H9 (cell line): ENCODE measurements around the gene STT3B. TPM values are rescaled to one million over a fixed set of nuclear protein-coding genes. Genes with fewer than 3 reads are reported as not detected.

ENCODE experiments used
- DNase-seq: peaks from one replicate; pipeline ENCODE4 v3.0.0-alpha.2; 2017
- H2AFZ ChIP-seq: one replicate; pipeline ENCODE4 v1.6.1; 2013; ENCODE audit warnings: mild to moderate bottlenecking, low read length, control low read depth, moderate library complexity
- H2AK5ac ChIP-seq: 2 replicates; pipeline ENCODE4 v1.6.1; 2013; ENCODE audit warnings: low read length, control low read depth, mixed read lengths; ENCODE audit not compliant: insufficient read length
- H2BK120ac ChIP-seq: one replicate; pipeline ENCODE4 v1.6.1; 2013; ENCODE audit warnings: low read depth, mild to moderate bottlenecking, low read length, control low read depth, inconsistent platforms; ENCODE audit not compliant: poor library complexity, severe bottlenecking
- H2BK12ac ChIP-seq: 2 replicates; pipeline ENCODE4 v1.6.1; 2013; ENCODE audit warnings: low read length, control low read depth, mixed read lengths, low read depth; ENCODE audit not compliant: insufficient read length
- H2BK15ac ChIP-seq: 2 replicates; pipeline ENCODE4 v1.6.1; 2013; ENCODE audit warnings: low read depth, low read length, control low read depth
- H2BK20ac ChIP-seq: one replicate; pipeline ENCODE4 v1.6.1; 2013; ENCODE audit warnings: low read depth, mild to moderate bottlenecking, low read length, control low read depth, inconsistent platforms; ENCODE audit not compliant: poor library complexity, severe bottlenecking
- H2BK5ac ChIP-seq: 2 replicates; pipeline ENCODE4 v1.6.1; 2013; ENCODE audit warnings: low read length, control low read depth, mixed read lengths; ENCODE audit not compliant: insufficient read length
- H3K14ac ChIP-seq: 2 replicates; pipeline ENCODE4 v1.6.1; 2013; ENCODE audit warnings: low read length, control low read depth; ENCODE audit not compliant: insufficient read depth
- H3K18ac ChIP-seq: 2 replicates; pipeline ENCODE4 v1.6.1; 2013; ENCODE audit warnings: low read depth, mild to moderate bottlenecking, mixed read lengths, low read length, control low read depth; ENCODE audit not compliant: insufficient read length
- H3K23ac ChIP-seq: 2 replicates; pipeline ENCODE4 v1.6.1; 2013; ENCODE audit warnings: low read length, control low read depth, mixed read lengths, low read depth; ENCODE audit not compliant: insufficient read length
- H3K23me2 ChIP-seq: 2 replicates; pipeline ENCODE4 v1.6.1; 2013; ENCODE audit warnings: low read depth, mild to moderate bottlenecking, mixed read lengths, low read length, control low read depth; ENCODE audit not compliant: insufficient read length, poor library complexity, severe bottlenecking
- H3K27ac ChIP-seq: 2 replicates; pipeline ENCODE4 v1.5.1; 2013; ENCODE audit warnings: low read length, control low read depth, mixed read lengths, low read depth; ENCODE audit not compliant: insufficient read length
- H3K27me3 ChIP-seq: 2 replicates; pipeline ENCODE4 v1.6.1; 2013; ENCODE audit warnings: low read length, control low read depth, inconsistent platforms; ENCODE audit not compliant: insufficient read depth
- H3K4ac ChIP-seq: 2 replicates; pipeline ENCODE4 v1.6.1; 2013; ENCODE audit warnings: low read depth, mild to moderate bottlenecking, control low read depth, inconsistent platforms, low read length, moderate library complexity
- H3K4me1 ChIP-seq: 2 replicates; pipeline ENCODE4 v1.6.1; 2013; ENCODE audit warnings: low read length, control low read depth, inconsistent platforms; ENCODE audit not compliant: insufficient read depth
- H3K4me2 ChIP-seq: 2 replicates; pipeline ENCODE4 v1.6.1; 2013; ENCODE audit warnings: low read length, control low read depth, mixed read lengths; ENCODE audit not compliant: insufficient read length, insufficient read depth
- H3K56ac ChIP-seq: 2 replicates; pipeline ENCODE4 v1.6.1; 2013; ENCODE audit warnings: low read depth, mild to moderate bottlenecking, mixed read lengths, low read length, control low read depth; ENCODE audit not compliant: insufficient read length
- H3K79me1 ChIP-seq: 2 replicates; pipeline ENCODE4 v1.6.1; 2013; ENCODE audit warnings: low read depth, mild to moderate bottlenecking, moderate library complexity, low read length, control low read depth, inconsistent platforms; ENCODE audit not compliant: insufficient read depth, poor library complexity, severe bottlenecking
- H3K79me2 ChIP-seq: 2 replicates; pipeline ENCODE4 v1.6.1; 2013; ENCODE audit warnings: low read length, control low read depth, inconsistent platforms; ENCODE audit not compliant: insufficient read depth
- H3K9ac ChIP-seq: 2 replicates; pipeline ENCODE4 v1.6.1; 2013; ENCODE audit warnings: low read length, control low read depth, mixed read lengths; ENCODE audit not compliant: insufficient read length; ENCODE audit errors: extremely low read depth
- H3K9me3 ChIP-seq: one replicate; pipeline ENCODE4 v1.6.1; 2013; ENCODE audit warnings: low read depth, low read length, inconsistent platforms; ENCODE audit not compliant: control insufficient read depth
- H3T11ph ChIP-seq: one replicate; pipeline ENCODE4 v1.6.1; 2013; ENCODE audit warnings: mild to moderate bottlenecking, low read length, control low read depth, inconsistent platforms
- H4K20me1 ChIP-seq: one replicate; pipeline ENCODE4 v1.6.1; 2013; ENCODE audit not compliant: control insufficient read depth, insufficient read length, insufficient read depth
- H4K5ac ChIP-seq: 2 replicates; pipeline ENCODE4 v1.6.1; 2013; ENCODE audit warnings: low read depth, mild to moderate bottlenecking, mixed read lengths, low read length, control low read depth; ENCODE audit not compliant: insufficient read length
- H4K8ac ChIP-seq: replicated peaks from 2 replicates; pipeline ENCODE4 v1.6.1; 2013; ENCODE audit warnings: low read length, control low read depth, mixed read lengths, low read depth; ENCODE audit not compliant: insufficient read length
- H4K91ac ChIP-seq: 2 replicates; pipeline ENCODE4 v1.6.1; 2013; ENCODE audit warnings: low read depth, mild to moderate bottlenecking, moderate library complexity, mixed read lengths, low read length, control low read depth; ENCODE audit not compliant: insufficient read length
- H3K27ac Mint-ChIP-seq, 3 experiments: 2 replicates in 2 of 3; 3 replicates in 1 of 3; pipeline ENCODE4 v1.8.0; 2020 to 2021; ENCODE audit warnings: mixed read lengths in 3 of 3, mild to moderate bottlenecking in 1 of 3, moderate library complexity in 1 of 3
- H3K27me3 Mint-ChIP-seq: 2 replicates; pipeline ENCODE4 v1.8.0; 2021; ENCODE audit warnings: low read depth, mild to moderate bottlenecking, moderate library complexity, mixed read lengths
- H3K36me3 Mint-ChIP-seq, 3 experiments: 2 replicates in 2 of 3; 3 replicates in 1 of 3; pipeline ENCODE4 v1.8.0; 2020 to 2021; ENCODE audit warnings: low read depth in 3 of 3, mixed read lengths in 3 of 3; ENCODE audit not compliant: insufficient read depth in 1 of 3
- H3K4me1 Mint-ChIP-seq, 2 experiments: 2 replicates each; pipeline ENCODE4 v1.8.0; 2020; ENCODE audit warnings: mixed read lengths in 2 of 2
- H3K4me3 Mint-ChIP-seq, 2 experiments: 2 replicates in 1 of 2; 3 replicates in 1 of 2; pipeline ENCODE4 v1.8.0; 2020 to 2021; ENCODE audit warnings: mild to moderate bottlenecking in 2 of 2, mixed read lengths in 2 of 2, moderate library complexity in 1 of 2
- H3K9me3 Mint-ChIP-seq, 2 experiments: 2 replicates in 1 of 2; 3 replicates in 1 of 2; pipeline ENCODE4 v1.8.0; 2020; ENCODE audit warnings: mild to moderate bottlenecking in 2 of 2, mixed read lengths in 2 of 2, moderate library complexity in 1 of 2
- CTCF ChIP-seq: fragments of 200-600 bp; sonication (generic); conservative IDR thresholded peaks from 3 replicates; pipeline ENCODE4 v1.8.0; 2021; ENCODE audit warnings: antibody characterized with exemption, mild to moderate bottlenecking
- WGBS: extraction: QIAGEN DNeasy Blood & Tissue Kit; methylation state at CpG from one replicate; pipeline ENCODE4 v1.1.7; 2013; ENCODE audit warnings: missing lambda C conversion rate, low lambda C conversion rate, mixed read lengths; ENCODE audit not compliant: insufficient read length; ENCODE audit errors: extremely low coverage; 5-methylcytosine and 5-hydroxymethylcytosine counted together
- total RNA-seq: library from RNA; stranded (reverse); gene quantifications from 2 replicates; pipeline ENCODE4 v1.2.1, GENCODE V29; 2021

STT3B gene
- total RNA-seq, 1 experiment from 2014 or later, result 79.9 TPM

DNA sequence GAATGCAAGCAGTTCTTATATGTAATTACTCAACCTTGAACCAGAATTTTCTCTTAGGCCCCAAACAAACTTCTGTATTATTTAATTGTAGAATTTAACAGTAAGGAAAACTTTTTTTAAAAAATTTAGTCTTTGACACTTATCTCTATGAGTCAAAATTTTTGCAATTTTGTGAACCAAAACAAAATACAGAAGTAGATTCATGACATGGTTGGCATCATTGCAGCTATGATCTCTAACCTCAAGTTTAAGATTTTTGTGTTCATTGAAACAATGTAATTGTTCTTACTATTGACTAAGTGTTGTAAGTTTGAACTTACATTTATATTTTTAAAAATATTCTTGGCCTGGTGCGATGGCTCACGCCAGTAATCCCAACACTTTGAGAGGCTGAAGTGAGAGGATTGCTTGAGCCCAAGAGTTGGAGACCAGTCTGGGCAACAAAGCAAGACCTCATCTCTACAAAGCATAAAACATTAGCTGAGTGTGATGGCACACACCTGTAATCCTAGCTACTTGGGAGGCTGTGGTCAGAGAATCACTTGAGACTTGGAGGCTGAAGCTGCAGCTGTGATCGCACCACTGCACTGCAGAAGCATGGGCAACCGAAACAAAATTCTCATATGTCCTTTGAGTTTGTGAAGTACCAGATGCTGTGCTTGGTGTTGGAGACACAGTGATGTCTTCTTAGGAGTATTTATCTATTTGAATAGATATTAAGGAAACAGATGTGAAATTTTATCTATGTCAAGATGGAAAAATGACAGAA, 39.7 kb downstream of the STT3B start:
- H3K23ac ChIP-seq, result no peak overlapping the region
- H2BK15ac ChIP-seq, result no peak overlapping the region
- no peak overlapping the region for H2AFZ ChIP-seq
- no peaks in the 10 kb centered on the region for H3K79me1 ChIP-seq
- no peak overlapping the region for H3K4ac ChIP-seq
- H3K4me1 ChIP-seq, result no peaks in the 10 kb centered on the region; the same call in 1 of the 2 replicates
- H3K27me3 Mint-ChIP-seq, result no peaks in the 10 kb centered on the region
- H4K91ac ChIP-seq, result no peak overlapping the region
- no peak overlapping the region for H3K4me3 Mint-ChIP-seq
- H3K23me2 ChIP-seq, result no peaks in the 10 kb centered on the region
- H3K4me2 ChIP-seq, result no peak overlapping the region
- H3K27ac ChIP-seq, result no peak overlapping the region
- no peak overlapping the region for H3K18ac ChIP-seq
- H4K20me1 ChIP-seq, result no peaks in the 10 kb centered on the region
- no peak overlapping the region for H3T11ph ChIP-seq
- no peak overlapping the region for H3K56ac ChIP-seq
- H3K14ac ChIP-seq, result no peak overlapping the region
- H3K4me1 Mint-ChIP-seq, result peaks cover 31 to 38% of the 10 kb centered on the region in 2 experiments
- DNase-seq, result no peak
- no peak overlapping the region for H4K8ac ChIP-seq
- H4K5ac ChIP-seq, result no peak overlapping the region
- no peak overlapping the region for H2BK120ac ChIP-seq
- H3K9ac ChIP-seq, result no peak overlapping the region
- no peaks in the 10 kb centered on the region for H3K27me3 ChIP-seq
- WGBS, result no CpG with 5 or more reads among the region's 4 CpGs
- H2BK20ac ChIP-seq, result no peak overlapping the region
- no peak overlapping the region for H3K27ac Mint-ChIP-seq
- H3K36me3 Mint-ChIP-seq, result no peaks in the 10 kb centered on the region
- TF ChIP-seq CTCF, result no peak
- no peak overlapping the region for H2BK5ac ChIP-seq
- H3K9me3 ChIP-seq, result no peaks in the 10 kb centered on the region
- H2AK5ac ChIP-seq, result no peak overlapping the region
- H2BK12ac ChIP-seq, result no peak overlapping the region
- no peaks in the 10 kb centered on the region for H3K9me3 Mint-ChIP-seq
- peaks cover 10% of the 10 kb centered on the region; the same call in 1 of the 2 replicates for H3K79me2 ChIP-seq
